KMS-11 (cell line): ENCODE measurements around the gene LPP.

Source experiments
- H2AFZ ChIP-seq: fragments of 200-600 bp; sonication (generic); 2 replicates; pipeline ENCODE4 v1.6.1; 2016; ENCODE audit warnings: antibody characterized with exemption, mixed run types, low read depth
- H3K27ac ChIP-seq: fragments of 200-600 bp; sonication (generic); 2 replicates; pipeline ENCODE4 v1.6.1; 2016; ENCODE audit warnings: mild to moderate bottlenecking, mixed run types
- H3K27me3 ChIP-seq: fragments of 200-600 bp; sonication (generic); 2 replicates; pipeline ENCODE4 v1.6.1; 2017; ENCODE audit warnings: mild to moderate bottlenecking, low read depth, mixed run types, moderate library complexity; ENCODE audit not compliant: insufficient read depth
- H3K36me3 ChIP-seq: fragments of 200-600 bp; sonication (generic); 2 replicates; pipeline ENCODE4 v1.6.1; 2017; ENCODE audit warnings: mild to moderate bottlenecking, mixed run types; ENCODE audit not compliant: insufficient read depth
- H3K4me1 ChIP-seq: fragments of 200-600 bp; sonication (generic); 2 replicates; pipeline ENCODE4 v1.6.1; 2016; ENCODE audit warnings: mild to moderate bottlenecking, low read depth, mixed run types; ENCODE audit not compliant: poor library complexity, severe bottlenecking
- H3K4me2 ChIP-seq: fragments of 200-600 bp; sonication (generic); 2 replicates; pipeline ENCODE4 v1.7.0; 2016; ENCODE audit warnings: mild to moderate bottlenecking, mixed run types
- H3K4me3 ChIP-seq: fragments of 200-600 bp; sonication (generic); IDR thresholded peaks from 2 replicates; pipeline ENCODE4 v1.6.1; 2017; ENCODE audit warnings: low read depth, low read length, mixed read lengths; ENCODE audit not compliant: insufficient read depth
- H3K79me2 ChIP-seq: fragments of 200-600 bp; sonication (generic); 2 replicates; pipeline ENCODE4 v1.6.1; 2016; ENCODE audit warnings: low read depth, mixed run types; ENCODE audit not compliant: insufficient read depth
- H3K9ac ChIP-seq: fragments of 200-600 bp; sonication (generic); 2 replicates; pipeline ENCODE4 v1.6.1; 2016; ENCODE audit warnings: mild to moderate bottlenecking, mixed run types
- H4K20me1 ChIP-seq: fragments of 200-600 bp; sonication (generic); 2 replicates; pipeline ENCODE4 v1.6.1; 2016; ENCODE audit warnings: mild to moderate bottlenecking, mixed run types; ENCODE audit not compliant: insufficient read depth
- TF ChIP-seq, protein P1 (sequence below): fragments of 200-600 bp; sonication (generic); conservative IDR thresholded peaks from 2 replicates; pipeline ENCODE4 v1.6.1; 2017; ENCODE audit warnings: low read depth, mild to moderate bottlenecking, antibody characterized with exemption, low read length, moderate library complexity, mixed read lengths

Gene LPP

DNA sequence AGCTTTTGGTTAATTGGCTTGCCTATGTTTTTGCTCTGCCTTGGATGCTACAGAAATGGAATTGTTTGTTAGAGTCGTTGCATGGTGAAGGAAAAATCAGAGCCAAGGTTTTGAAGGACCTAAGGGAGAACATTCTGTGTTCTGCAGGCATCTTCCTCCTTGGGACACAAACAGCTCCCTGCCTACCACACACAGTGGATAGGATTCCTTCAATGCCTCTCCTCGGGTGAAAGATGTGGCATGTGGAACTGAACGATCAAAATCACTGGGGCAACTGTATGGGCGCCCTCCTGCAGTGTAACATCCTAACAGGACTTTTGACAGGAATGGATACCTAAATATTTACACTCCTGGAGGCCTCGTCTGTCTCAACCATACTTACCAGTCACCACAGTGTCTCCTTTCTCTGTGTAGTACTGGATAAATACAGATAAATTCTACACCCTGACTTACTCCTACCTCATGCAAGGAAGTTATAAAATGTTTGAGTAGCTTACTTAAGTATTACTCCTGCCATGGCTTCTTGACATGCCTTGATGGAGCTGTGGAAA lies 100.6 kb downstream of the LPP start:
- Histone ChIP-seq H3K4me1 (no peaks in the 10 kb centered on the region), H3K4me2 (no peak overlapping the region), H3K36me3 (no peaks in the 10 kb centered on the region), H3K27me3 (no peaks in the 10 kb centered on the region), H3K4me3 (no peak overlapping the region), H3K79me2 (no peaks in the 10 kb centered on the region), H3K27ac (no peak overlapping the region), H2AFZ (no peak overlapping the region), H3K9ac (no peak overlapping the region), H4K20me1 (no peaks in the 10 kb centered on the region)
- TF ChIP-seq, protein P1, sequence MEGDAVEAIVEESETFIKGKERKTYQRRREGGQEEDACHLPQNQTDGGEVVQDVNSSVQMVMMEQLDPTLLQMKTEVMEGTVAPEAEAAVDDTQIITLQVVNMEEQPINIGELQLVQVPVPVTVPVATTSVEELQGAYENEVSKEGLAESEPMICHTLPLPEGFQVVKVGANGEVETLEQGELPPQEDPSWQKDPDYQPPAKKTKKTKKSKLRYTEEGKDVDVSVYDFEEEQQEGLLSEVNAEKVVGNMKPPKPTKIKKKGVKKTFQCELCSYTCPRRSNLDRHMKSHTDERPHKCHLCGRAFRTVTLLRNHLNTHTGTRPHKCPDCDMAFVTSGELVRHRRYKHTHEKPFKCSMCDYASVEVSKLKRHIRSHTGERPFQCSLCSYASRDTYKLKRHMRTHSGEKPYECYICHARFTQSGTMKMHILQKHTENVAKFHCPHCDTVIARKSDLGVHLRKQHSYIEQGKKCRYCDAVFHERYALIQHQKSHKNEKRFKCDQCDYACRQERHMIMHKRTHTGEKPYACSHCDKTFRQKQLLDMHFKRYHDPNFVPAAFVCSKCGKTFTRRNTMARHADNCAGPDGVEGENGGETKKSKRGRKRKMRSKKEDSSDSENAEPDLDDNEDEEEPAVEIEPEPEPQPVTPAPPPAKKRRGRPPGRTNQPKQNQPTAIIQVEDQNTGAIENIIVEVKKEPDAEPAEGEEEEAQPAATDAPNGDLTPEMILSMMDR: no peak

- H3K27ac ChIP-seq: no peak overlapping the region
- H2AFZ ChIP-seq: no peak overlapping the region
- no peaks in the 10 kb centered on the region for H3K36me3 ChIP-seq
- H3K4me3 ChIP-seq: no peak overlapping the region
- H3K27me3 ChIP-seq: no peaks in the 10 kb centered on the region
- H3K9ac ChIP-seq: no peak overlapping the region
- no peaks in the 10 kb centered on the region for H3K4me1 ChIP-seq
- H3K4me2 ChIP-seq: no peak overlapping the region
- no peaks in the 10 kb centered on the region for H3K79me2 ChIP-seq
- TF ChIP-seq, protein P1: no peak
- H4K20me1 ChIP-seq: no peaks in the 10 kb centered on the region
Measured at GRCh38 chr3:188255190-188255589, 101.2 kb downstream of the LPP start.

DNA sequence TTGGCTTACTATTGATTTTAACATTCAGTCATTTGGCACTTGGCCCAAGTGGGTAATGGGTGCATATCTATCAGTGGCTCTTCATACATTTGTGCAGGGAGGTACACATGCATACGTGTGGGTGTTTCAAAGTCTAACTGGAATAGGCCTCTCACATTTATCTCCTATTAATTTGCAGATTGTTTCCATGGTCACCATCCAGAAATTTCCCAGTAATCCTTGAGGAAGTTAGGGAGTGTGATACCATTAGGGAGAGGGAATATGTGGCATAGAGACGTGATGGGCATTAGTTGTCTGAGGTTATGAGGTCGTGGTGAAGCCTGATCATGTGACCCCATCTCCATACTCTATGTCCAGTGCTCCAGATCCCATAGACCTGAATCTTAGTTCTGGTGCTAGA lies 102.8 kb downstream of the LPP start:
- H3K4me3 ChIP-seq: no peak overlapping the region
- no peaks in the 10 kb centered on the region for H3K36me3 ChIP-seq
- no peaks in the 10 kb centered on the region for H3K79me2 ChIP-seq
- H3K9ac ChIP-seq: no peak overlapping the region
- no peak overlapping the region for H2AFZ ChIP-seq
- no peaks in the 10 kb centered on the region for H3K4me1 ChIP-seq
- H3K27me3 ChIP-seq: no peaks in the 10 kb centered on the region
- no peak overlapping the region for H3K4me2 ChIP-seq
- H4K20me1 ChIP-seq: no peaks in the 10 kb centered on the region
- H3K27ac ChIP-seq: no peak overlapping the region
- TF ChIP-seq, protein P1: no peak

DNA sequence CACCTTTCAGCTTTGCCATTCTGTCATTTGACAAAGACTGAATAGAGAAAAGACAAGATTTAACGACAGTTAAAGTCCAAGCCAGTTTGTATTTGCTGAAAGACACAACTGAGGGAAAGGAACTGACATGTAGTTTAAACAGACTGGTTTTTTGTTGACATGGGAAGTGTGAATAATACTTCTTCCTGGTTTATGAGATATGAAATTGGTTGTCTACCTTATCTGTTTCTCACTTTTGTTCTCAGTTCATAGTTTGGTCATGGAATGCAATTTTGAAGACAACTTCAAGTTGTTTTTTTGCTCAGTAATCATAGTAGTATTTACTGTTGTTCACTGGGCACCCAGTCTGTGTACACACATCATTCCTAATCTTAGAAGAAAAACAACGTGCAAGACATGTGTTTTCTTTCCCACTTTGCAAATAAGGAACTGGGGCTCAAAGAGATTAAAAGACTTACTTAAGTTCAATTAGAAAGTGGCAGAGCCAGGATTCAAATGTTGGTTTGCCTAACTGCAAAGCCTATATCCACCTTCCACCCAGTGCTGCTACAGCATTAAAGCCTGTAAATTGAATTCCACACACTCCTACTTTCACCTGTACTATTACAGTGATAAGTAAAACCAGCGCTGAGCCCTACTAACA lies 103.5 kb downstream of the LPP start:
- Histone ChIP-seq H4K20me1 (no peaks in the 10 kb centered on the region), H3K4me1 (no peaks in the 10 kb centered on the region), H3K27me3 (no peaks in the 10 kb centered on the region), H3K27ac (no peak overlapping the region), H3K4me2 (no peak overlapping the region), H3K9ac (no peak overlapping the region), H3K4me3 (no peak overlapping the region), H3K79me2 (no peaks in the 10 kb centered on the region), H3K36me3 (no peaks in the 10 kb centered on the region), H2AFZ (no peak overlapping the region)
- TF ChIP-seq, protein P1: no peak
